Neural cell (in vitro differentiated cells): ENCODE data around the gene HAVCR1. TPM values are rescaled to one million over a fixed set of nuclear protein-coding genes. Genes with fewer than 3 reads are reported as not detected.

Source experiments
- H2AFZ ChIP-seq: fragments of 200-600, 300-800 bp; sonication (generic), shearing (Covaris generic); 2 replicates; pipeline ENCODE4 v1.6.0; 2014; ENCODE audit warnings: low read depth, mild to moderate bottlenecking, antibody characterized with exemption, low read length, moderate library complexity
- H3F3A ChIP-seq: fragments of 200-600 bp; shearing (Covaris generic); 2 replicates; pipeline ENCODE4 v1.6.1; 2016; ENCODE audit warnings: mild to moderate bottlenecking, moderate library complexity, mixed read lengths, antibody characterized with exemption, low read length; ENCODE audit not compliant: insufficient read depth, poor library complexity, severe bottlenecking
- H3K27ac ChIP-seq: fragments of 200-600, 300-800 bp; sonication (generic), shearing (Covaris generic); 2 replicates; pipeline ENCODE4 v1.5.1; 2014; ENCODE audit warnings: mild to moderate bottlenecking, low read length, moderate library complexity
- H3K27me3 ChIP-seq: fragments of 300-800, 200-600 bp; sonication (generic), shearing (Covaris generic); 2 replicates; pipeline ENCODE4 v1.6.0; 2014; ENCODE audit warnings: mild to moderate bottlenecking, low read depth, low read length, moderate library complexity; ENCODE audit not compliant: insufficient read depth
- H3K36me3 ChIP-seq: fragments of 300-800, 200-600 bp; sonication (generic), shearing (Covaris generic); 2 replicates; pipeline ENCODE4 v1.5.1; 2014; ENCODE audit warnings: mild to moderate bottlenecking, antibody characterized with exemption, low read length, moderate library complexity; ENCODE audit not compliant: insufficient read depth
- H3K4me2 ChIP-seq: fragments of 300-800, 200-600 bp; sonication (generic), shearing (Covaris generic); 2 replicates; pipeline ENCODE4 v1.6.0; 2014; ENCODE audit warnings: mild to moderate bottlenecking, low read length
- H3K4me3 ChIP-seq: fragments of 300-800, 200-600 bp; sonication (generic), shearing (Covaris generic); 2 replicates; pipeline ENCODE4 v1.5.1; 2014; ENCODE audit warnings: mild to moderate bottlenecking, low read length, moderate library complexity
- H3K79me2 ChIP-seq: fragments of 200-600 bp; shearing (Covaris generic); replicated peaks from 2 replicates; pipeline ENCODE4 v1.6.0; 2014; ENCODE audit warnings: mild to moderate bottlenecking, low read length, moderate library complexity; ENCODE audit not compliant: insufficient read depth
- H3K9ac ChIP-seq: fragments of 300-800, 200-600 bp; sonication (generic), shearing (Covaris generic); 2 replicates; pipeline ENCODE4 v1.6.1; 2016; ENCODE audit warnings: mild to moderate bottlenecking, low read length, mixed read lengths
- H3K9me2 ChIP-seq: fragments of 200-600 bp; shearing (Covaris generic); 2 replicates; pipeline ENCODE4 v1.6.1; 2016; ENCODE audit warnings: mild to moderate bottlenecking, low read length, mixed read lengths; ENCODE audit not compliant: insufficient read depth
- H3K9me3 ChIP-seq: fragments of 200-600, 300-800 bp; sonication (generic), shearing (Covaris generic); 2 replicates; pipeline ENCODE4 v1.6.1; 2016; ENCODE audit warnings: mild to moderate bottlenecking, mixed run types, low read length, moderate library complexity, mixed read lengths
- H4K20me1 ChIP-seq: fragments of 200-600 bp; shearing (Covaris generic); 2 replicates; pipeline ENCODE4 v1.6.1; 2016; ENCODE audit warnings: mild to moderate bottlenecking, mixed run types; ENCODE audit not compliant: insufficient read depth
- CTCF ChIP-seq: fragments of 450-650 bp; IDR thresholded peaks from 2 replicates; pipeline ENCODE4 v1.5.1; 2014; ENCODE audit warnings: antibody characterized with exemption, mild to moderate bottlenecking, moderate library complexity; ENCODE audit not compliant: poor library complexity, severe bottlenecking
- EP300 ChIP-seq: fragments of 450-650 bp; conservative IDR thresholded peaks from 2 replicates; pipeline ENCODE4 v1.6.1; 2014; ENCODE audit warnings: antibody characterized with exemption, mild to moderate bottlenecking, moderate library complexity; ENCODE audit not compliant: poor library complexity, severe bottlenecking
- EZH2 ChIP-seq: fragments of 200-600, 300-800 bp; shearing (Covaris generic), sonication (generic); IDR thresholded peaks from 2 replicates; pipeline ENCODE4 v1.6.1; 2014; ENCODE audit warnings: antibody characterized with exemption, low read length, borderline replicate concordance, mild to moderate bottlenecking; ENCODE audit not compliant: insufficient read depth, poor library complexity, severe bottlenecking
- MXI1 ChIP-seq: fragments of 450-650 bp; conservative IDR thresholded peaks from 2 replicates; pipeline ENCODE4 v1.6.1; 2014; ENCODE audit warnings: antibody characterized with exemption, mild to moderate bottlenecking; ENCODE audit not compliant: poor library complexity, severe bottlenecking
- POLR2AphosphoS5 ChIP-seq: IDR thresholded peaks from 2 replicates; pipeline ENCODE4 v1.6.1; 2012
- RAD21 ChIP-seq: fragments of 450-650 bp; conservative IDR thresholded peaks from 2 replicates; pipeline ENCODE4 v1.6.1; 2014; ENCODE audit warnings: antibody characterized with exemption, mild to moderate bottlenecking, moderate library complexity
- REST ChIP-seq: IDR thresholded peaks from 2 replicates; pipeline ENCODE4 v1.6.1; 2012; ENCODE audit warnings: borderline replicate concordance
- SMC3 ChIP-seq: fragments of 450-650 bp; conservative IDR thresholded peaks from 2 replicates; pipeline ENCODE4 v1.6.1; 2014; ENCODE audit warnings: antibody characterized with exemption, mild to moderate bottlenecking, moderate library complexity; ENCODE audit not compliant: poor library complexity
- TAF1 ChIP-seq: IDR thresholded peaks from 2 replicates; pipeline ENCODE4 v1.6.1; 2012; ENCODE audit warnings: low read depth
- polyA plus RNA-seq: library from polyadenylated mRNA; depleted of rRNA; stranded (reverse); fragments of >200 nt; gene quantifications from 2 replicates; pipeline ENCODE4 v1.2.3, GENCODE V29; 2014

The HAVCR1 gene
- polyA plus RNA-seq, 1 donor from 2014 or later: not detected

GRCh38 chr5:157006262-157006661, 52.7 kb downstream of the HAVCR1 start:
- Histone ChIP-seq H3K4me2 (no peak overlapping the region), H3K36me3 (no peaks in the 10 kb centered on the region), H3K79me2 (no peaks in the 10 kb centered on the region), H3K4me3 (no peak overlapping the region), H4K20me1 (no peaks in the 10 kb centered on the region), H3K27ac (no peak overlapping the region), H3K9me3 (no peaks in the 10 kb centered on the region), H2AFZ (no peak overlapping the region), H3K9ac (no peak overlapping the region), H3K27me3 (no peaks in the 10 kb centered on the region), H3K9me2 (no peaks in the 10 kb centered on the region), H3F3A (no peaks in the 10 kb centered on the region)
- no peak for TF ChIP-seq SMC3
- TF ChIP-seq REST: no peak
- TF ChIP-seq EZH2: no peak
- no peak for TF ChIP-seq TAF1
- TF ChIP-seq MXI1: no peak
- TF ChIP-seq EP300: no peak
- no peak for TF ChIP-seq CTCF
- no peak for TF ChIP-seq RAD21
- no peak for TF ChIP-seq POLR2AphosphoS5

GRCh38 chr5:157004893-157005551, 53.9 kb downstream of the HAVCR1 start:
- no peak overlapping the region for H3K9ac ChIP-seq
- TF ChIP-seq RAD21: no peak
- no peak for TF ChIP-seq POLR2AphosphoS5

More at GRCh38 chr5:157004893-157005551, 53.9 kb downstream of the HAVCR1 start:
- Histone ChIP-seq H3K27ac (no peak overlapping the region), H3K36me3 (no peaks in the 10 kb centered on the region), H2AFZ (no peak overlapping the region), H3K9me3 (no peaks in the 10 kb centered on the region), H3F3A (no peaks in the 10 kb centered on the region), H3K79me2 (no peaks in the 10 kb centered on the region), H3K4me3 (no peak overlapping the region), H3K9me2 (no peaks in the 10 kb centered on the region), H3K4me2 (no peak overlapping the region), H4K20me1 (no peaks in the 10 kb centered on the region), H3K27me3 (no peaks in the 10 kb centered on the region)
